PC-3 (cell line): Measurements from ENCODE around the gene DPYSL4. TPM values are rescaled to one million over a fixed set of nuclear protein-coding genes. Genes with fewer than 3 reads are reported as not detected.

Experiments used
- ATAC-seq: fragments of 200-7000 bp; cut with Tn5 transposase; 2 replicates; pipeline ENCODE4 v1.9.1; 2020; ENCODE audit warnings: mild to moderate bottlenecking, moderate library complexity
- BruUV-seq: library from RNA; stranded (reverse); fragments of 400-500 nt; replicated peaks from 2 replicates; lab custom pipeline; 2021; lab: Mats Ljungman, UMichigan
- CTCF ChIA-PET: fragments of 300-600 bp; sonication (Branson Sonifier 250); formaldehyde crosslinking; loops from one replicate; lab custom pipeline; 2022; ENCODE audit warnings: antibody characterized with exemption; lab: Charles Lee
- POLR2A ChIA-PET: fragments of 300-600 bp; sonication (Branson Sonifier 250); formaldehyde crosslinking; loops from one replicate; lab custom pipeline; 2022; ENCODE audit warnings: antibody characterized with exemption; ENCODE audit not compliant: unreplicated experiment; lab: Charles Lee
- DNase-seq: peaks from one replicate; pipeline ENCODE4 v3.0.0-alpha.2; 2015
- H2AFZ ChIP-seq: fragments of 300-600 bp; sonication (generic); 2 replicates; pipeline ENCODE4 v1.6.0; 2016; ENCODE audit warnings: antibody characterized with exemption, low read length
- H3F3A ChIP-seq: fragments of 300-600 bp; sonication (generic); one replicate; pipeline ENCODE4 v1.6.0; 2017; ENCODE audit warnings: antibody characterized with exemption, low read length, control low read depth, mild to moderate bottlenecking; ENCODE audit not compliant: unreplicated experiment
- H3K27ac ChIP-seq: fragments of 300-600 bp; sonication (generic); 2 replicates; pipeline ENCODE4 v1.5.1; 2016; ENCODE audit warnings: mild to moderate bottlenecking, low read length
- H3K27me3 ChIP-seq: fragments of 300-600 bp; sonication (generic); 2 replicates; pipeline ENCODE4 v1.6.1; 2016; ENCODE audit warnings: low read length, mixed read lengths
- H3K36me3 ChIP-seq: fragments of 300-600 bp; sonication (generic); 2 replicates; pipeline ENCODE4 v1.6.1; 2016; ENCODE audit warnings: low read depth, mixed run types, low read length, mixed read lengths
- H3K4me1 ChIP-seq: fragments of 300-600 bp; sonication (generic); 2 replicates; pipeline ENCODE4 v1.5.1; 2016; ENCODE audit warnings: low read length; ENCODE audit not compliant: insufficient read depth
- H3K4me2 ChIP-seq: fragments of 300-600 bp; sonication (generic); 2 replicates; pipeline ENCODE4 v1.6.0; 2016; ENCODE audit warnings: low read length
- H3K4me3 ChIP-seq: fragments of 300-600 bp; sonication (generic); 2 replicates; pipeline ENCODE4 v1.5.1; 2016; ENCODE audit warnings: mild to moderate bottlenecking, low read length, mixed read lengths
- H3K79me2 ChIP-seq: fragments of 300-600 bp; sonication (generic); 2 replicates; pipeline ENCODE4 v1.6.1; 2017; ENCODE audit warnings: low read length, mixed read lengths
- H3K9ac ChIP-seq: fragments of 300-600 bp; sonication (generic); 2 replicates; pipeline ENCODE4 v1.6.0; 2016; ENCODE audit warnings: mild to moderate bottlenecking, low read length
- H3K9me2 ChIP-seq: fragments of 300-600 bp; sonication (generic); replicated peaks from 2 replicates; pipeline ENCODE4 v1.6.1; 2016; ENCODE audit warnings: mixed run types, low read length, mixed read lengths
- H3K9me3 ChIP-seq: fragments of 300-600 bp; sonication (generic); 2 replicates; pipeline ENCODE4 v1.6.1; 2016; ENCODE audit warnings: low read length, mixed read lengths
- H4K20me1 ChIP-seq: fragments of 300-600 bp; sonication (generic); 2 replicates; pipeline ENCODE4 v1.6.1; 2016; ENCODE audit warnings: low read length, mixed read lengths
- EZH2 ChIP-seq: fragments of 300-600 bp; sonication (generic); IDR thresholded peaks from one replicate; pipeline ENCODE4 v1.6.1; 2017; ENCODE audit warnings: antibody characterized with exemption, mild to moderate bottlenecking, low read length; ENCODE audit not compliant: unreplicated experiment
- EZH2phosphoT487 ChIP-seq: fragments of 300-600 bp; sonication (generic); IDR thresholded peaks from 2 replicates; pipeline ENCODE4 v1.6.1; 2018; ENCODE audit warnings: mild to moderate bottlenecking, antibody characterized with exemption, low read length, borderline replicate concordance
- intact Hi-C: fragments of 100-400 bp; cut with micrococcal nuclease; formaldehyde crosslinking; loops from 2 replicates; pipeline ENCODE4 v1.9.0; 2023
- total RNA-seq: library from RNA; depleted of rRNA; stranded (reverse); fragments of >200 nt; gene quantifications from 2 replicates; pipeline ENCODE4 v1.2.3, GENCODE V29; 2014
- TF ChIP-seq, protein P1 (sequence below): fragments of 300-600 bp; sonication (generic); conservative IDR thresholded peaks from 2 replicates; pipeline ENCODE4 v1.5.1; 2017; ENCODE audit warnings: antibody characterized with exemption, low read depth, mild to moderate bottlenecking, low read length

DPYSL4 gene
- total RNA-seq, 1 experiment from 2014 or later, result 10.2 TPM

DNA sequence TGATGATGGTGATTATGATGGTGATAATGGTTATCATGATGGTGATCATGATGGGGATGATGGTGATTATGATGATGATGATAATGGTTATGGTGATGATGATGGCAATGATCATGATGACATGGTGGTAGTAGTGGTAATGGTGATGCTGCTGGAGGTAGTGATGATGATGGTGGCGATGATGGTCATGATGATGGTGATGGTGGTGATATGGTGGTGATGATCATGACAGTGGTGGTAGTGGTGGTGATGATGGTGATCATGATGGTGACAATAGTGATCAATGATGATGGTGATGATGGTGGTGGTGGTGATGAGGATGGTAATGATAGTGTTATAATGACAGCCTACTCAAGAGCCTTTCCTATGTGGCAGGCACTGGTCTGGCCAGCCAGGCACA is 31.8 kb upstream of the DPYSL4 start:
- TF ChIP-seq EZH2phosphoT487 (no peak), EZH2 (no peak)
- TF ChIP-seq, protein P1, sequence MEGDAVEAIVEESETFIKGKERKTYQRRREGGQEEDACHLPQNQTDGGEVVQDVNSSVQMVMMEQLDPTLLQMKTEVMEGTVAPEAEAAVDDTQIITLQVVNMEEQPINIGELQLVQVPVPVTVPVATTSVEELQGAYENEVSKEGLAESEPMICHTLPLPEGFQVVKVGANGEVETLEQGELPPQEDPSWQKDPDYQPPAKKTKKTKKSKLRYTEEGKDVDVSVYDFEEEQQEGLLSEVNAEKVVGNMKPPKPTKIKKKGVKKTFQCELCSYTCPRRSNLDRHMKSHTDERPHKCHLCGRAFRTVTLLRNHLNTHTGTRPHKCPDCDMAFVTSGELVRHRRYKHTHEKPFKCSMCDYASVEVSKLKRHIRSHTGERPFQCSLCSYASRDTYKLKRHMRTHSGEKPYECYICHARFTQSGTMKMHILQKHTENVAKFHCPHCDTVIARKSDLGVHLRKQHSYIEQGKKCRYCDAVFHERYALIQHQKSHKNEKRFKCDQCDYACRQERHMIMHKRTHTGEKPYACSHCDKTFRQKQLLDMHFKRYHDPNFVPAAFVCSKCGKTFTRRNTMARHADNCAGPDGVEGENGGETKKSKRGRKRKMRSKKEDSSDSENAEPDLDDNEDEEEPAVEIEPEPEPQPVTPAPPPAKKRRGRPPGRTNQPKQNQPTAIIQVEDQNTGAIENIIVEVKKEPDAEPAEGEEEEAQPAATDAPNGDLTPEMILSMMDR, result no peak

DNA sequence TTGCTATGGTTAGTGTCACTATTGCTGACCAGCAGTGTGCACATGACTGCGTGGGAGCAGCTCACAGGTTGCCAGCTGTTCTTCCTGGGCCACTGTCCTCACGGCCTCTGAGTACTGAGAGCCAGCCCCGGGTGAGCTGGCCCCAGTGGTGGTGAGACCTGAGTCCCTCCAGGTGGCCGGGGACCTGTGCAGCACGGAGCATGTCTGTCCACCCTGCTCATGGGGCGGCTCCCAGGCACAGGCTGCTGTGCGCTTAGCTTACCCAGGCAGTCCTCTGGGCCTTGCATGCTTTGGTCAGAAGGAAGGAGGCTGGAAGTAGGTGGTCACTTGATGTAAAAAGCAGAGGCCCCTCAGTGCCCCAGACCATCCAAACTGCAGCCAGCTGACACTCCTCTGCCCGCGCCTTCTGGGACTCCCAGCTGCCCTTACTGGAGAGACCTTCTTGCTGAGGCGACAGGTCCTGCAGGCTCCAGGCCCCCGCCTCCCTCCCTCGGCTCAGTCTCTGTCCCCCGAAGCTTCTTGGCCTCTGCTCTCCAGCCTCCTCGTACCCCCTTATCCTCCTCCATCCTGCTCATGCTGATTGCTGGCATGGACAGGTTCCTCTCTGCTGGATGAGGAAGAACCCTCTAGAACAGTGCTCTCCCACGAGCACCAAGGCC is 30.9 kb upstream of the DPYSL4 start:
- no peaks in the 10 kb centered on the region for H4K20me1 ChIP-seq
- no peak for DNase-seq
- no peaks in the 10 kb centered on the region for H3F3A ChIP-seq
- H3K9me3 ChIP-seq, result no peaks in the 10 kb centered on the region
- TF ChIP-seq EZH2 (no peak), EZH2phosphoT487 (no peak)
- TF ChIP-seq, protein P1, result no peak
- H3K9ac ChIP-seq, result no peak overlapping the region
- no peaks in the 10 kb centered on the region for H3K9me2 ChIP-seq
- H3K4me1 ChIP-seq, result no peaks in the 10 kb centered on the region
- no peak overlapping the region for H3K4me3 ChIP-seq
- no peak overlapping the region for H3K4me2 ChIP-seq
- H2AFZ ChIP-seq, result no peak overlapping the region
- no peaks in the 10 kb centered on the region for H3K36me3 ChIP-seq
- POLR2A ChIA-PET, result no interaction called here
- H3K79me2 ChIP-seq, result no peaks in the 10 kb centered on the region
- no peak for ATAC-seq
- intact Hi-C loops, result no loop called here
- CTCF ChIA-PET, result no interaction called here
- no TSS peak for BruUV-seq
- no peaks in the 10 kb centered on the region for H3K27me3 ChIP-seq
- no peak overlapping the region for H3K27ac ChIP-seq

More for the DNA sequence above, 31.8 kb upstream of the DPYSL4 start:
- Histone ChIP-seq H3K9me2 (no peaks in the 10 kb centered on the region), H3K9me3 (no peaks in the 10 kb centered on the region), H3K27ac (no peak overlapping the region), H4K20me1 (no peaks in the 10 kb centered on the region), H2AFZ (no peak overlapping the region), H3K4me1 (no peaks in the 10 kb centered on the region), H3K36me3 (no peaks in the 10 kb centered on the region), H3K4me3 (no peak overlapping the region), H3K4me2 (no peak overlapping the region), H3K9ac (no peak overlapping the region), H3K27me3 (no peaks in the 10 kb centered on the region), H3F3A (no peaks in the 10 kb centered on the region), H3K79me2 (no peaks in the 10 kb centered on the region)
- POLR2A ChIA-PET, result no interaction called here
- intact Hi-C loops, result no loop called here
- ATAC-seq (no peak), DNase-seq (no peak)
- no TSS peak for BruUV-seq
- CTCF ChIA-PET, result no interaction called here

DNA sequence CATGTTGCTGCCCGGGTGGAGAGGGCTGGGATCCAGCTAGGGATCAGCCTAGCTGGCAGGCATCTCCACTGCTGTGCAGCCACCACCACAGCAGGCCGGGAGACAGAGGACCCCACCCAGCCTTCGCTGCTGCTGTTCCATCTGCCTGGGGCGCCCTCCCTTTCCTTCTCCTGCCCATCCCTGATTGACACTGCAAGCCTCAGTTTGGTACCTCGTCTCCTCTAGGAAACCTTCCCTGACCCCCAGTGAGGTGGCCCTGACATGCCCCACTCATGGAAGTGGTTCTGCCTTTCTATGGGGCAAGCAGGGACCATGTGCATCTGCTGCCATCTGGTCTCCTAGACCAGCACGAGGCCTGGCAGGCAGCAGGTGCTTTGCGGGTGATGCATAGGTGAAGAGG is 30.4 kb upstream of the DPYSL4 start:
- H3K4me3 ChIP-seq, result no peak overlapping the region
- CTCF ChIA-PET, result no interaction called here
- no peak overlapping the region for H3K27ac ChIP-seq
- H3K9me2 ChIP-seq, result no peaks in the 10 kb centered on the region
- TF ChIP-seq EZH2phosphoT487 (no peak), EZH2 (no peak)
- TF ChIP-seq, protein P1, result no peak
- no peaks in the 10 kb centered on the region for H3K27me3 ChIP-seq
- no peaks in the 10 kb centered on the region for H3K4me1 ChIP-seq
- BruUV-seq, result no TSS peak
- DNase-seq (no peak), ATAC-seq (no peak)
- no peaks in the 10 kb centered on the region for H3K79me2 ChIP-seq
- no peaks in the 10 kb centered on the region for H3K36me3 ChIP-seq
- H2AFZ ChIP-seq, result no peak overlapping the region
- POLR2A ChIA-PET, result no interaction called here
- H3K9me3 ChIP-seq, result no peaks in the 10 kb centered on the region
- H3K9ac ChIP-seq, result no peak overlapping the region
- H3F3A ChIP-seq, result no peaks in the 10 kb centered on the region
- H3K4me2 ChIP-seq, result no peak overlapping the region
- no peaks in the 10 kb centered on the region for H4K20me1 ChIP-seq
- intact Hi-C loops, result no loop called here
